OCI-LY7 (cell line): ENCODE measurements around the gene DUSP22. TPM values are rescaled to one million over a fixed set of nuclear protein-coding genes. Genes with fewer than 3 reads are reported as not detected.
"Not testable (repeated sequence)": the region's sequence is repeated elsewhere in the genome, so short reads cannot be mapped to it uniquely, and the experiment has no call there.

Source experiments
- BruUV-seq: library from RNA; stranded (reverse); fragments of 400-500 nt; replicated peaks from 2 replicates; lab custom pipeline; 2021; lab: Mats Ljungman, UMichigan
- CTCF ChIA-PET: fragments of 300-600 bp; sonication (Branson Sonifier 250); formaldehyde crosslinking; loops from one replicate; lab custom pipeline; 2022; ENCODE audit warnings: antibody characterized with exemption; ENCODE audit not compliant: unreplicated experiment; lab: Charles Lee
- POLR2A ChIA-PET: fragments of 300-600 bp; sonication (Branson Sonifier 250); formaldehyde crosslinking; loops from one replicate; lab custom pipeline; 2022; ENCODE audit warnings: antibody characterized with exemption; lab: Charles Lee
- DNase-seq: peaks from one replicate; pipeline ENCODE4 v3.0.0-alpha.2; 2015; ENCODE audit warnings: low spot score
- H2AFZ ChIP-seq: fragments of 200-600 bp; sonication (generic), shearing (Covaris generic); 2 replicates; pipeline ENCODE4 v1.6.1; 2014; ENCODE audit warnings: mild to moderate bottlenecking, antibody characterized with exemption, low read length, moderate library complexity
- H3K27ac ChIP-seq: fragments of 200-600 bp; sonication (generic); 2 replicates; pipeline ENCODE4 v1.5.1; 2014; ENCODE audit warnings: mixed run types, low read depth, mild to moderate bottlenecking, moderate library complexity, low read length, inconsistent platforms; ENCODE audit not compliant: poor library complexity, severe bottlenecking
- H3K36me3 ChIP-seq: fragments of 200-600 bp; sonication (generic); 2 replicates; pipeline ENCODE4 v1.6.1; 2014; ENCODE audit warnings: mild to moderate bottlenecking, antibody characterized with exemption, low read length, moderate library complexity, mixed read lengths; ENCODE audit not compliant: insufficient read depth
- H3K4me1 ChIP-seq: fragments of 200-600 bp; sonication (generic); 2 replicates; pipeline ENCODE4 v1.5.1; 2014; ENCODE audit warnings: mild to moderate bottlenecking, low read length; ENCODE audit not compliant: insufficient read depth, poor library complexity, severe bottlenecking
- H3K4me2 ChIP-seq: fragments of 200-600 bp; sonication (generic); 2 replicates; pipeline ENCODE4 v1.6.1; 2014; ENCODE audit warnings: mild to moderate bottlenecking, low read length
- H3K4me3 ChIP-seq: fragments of 200-600 bp; sonication (generic); 2 replicates; pipeline ENCODE4 v1.5.1; 2014; ENCODE audit warnings: mild to moderate bottlenecking, low read depth, low read length; ENCODE audit not compliant: poor library complexity, severe bottlenecking
- H3K79me2 ChIP-seq: fragments of 200-600 bp; sonication (generic); 2 replicates; pipeline ENCODE4 v1.6.1; 2016; ENCODE audit warnings: low read depth, mild to moderate bottlenecking, low read length, moderate library complexity, mixed read lengths; ENCODE audit not compliant: insufficient read depth
- H3K9me2 ChIP-seq: fragments of 200-600 bp; sonication (generic); 2 replicates; pipeline ENCODE4 v1.6.1; 2016; ENCODE audit warnings: mild to moderate bottlenecking, low read length, mixed read lengths; ENCODE audit not compliant: insufficient read depth
- H3K9me3 ChIP-seq: fragments of 200-600 bp; sonication (generic); 2 replicates; pipeline ENCODE4 v1.6.1; 2014; ENCODE audit warnings: mild to moderate bottlenecking, mixed run types, low read length, mixed read lengths
- H4K20me1 ChIP-seq: fragments of 200-600 bp; sonication (generic); 2 replicates; pipeline ENCODE4 v1.6.1; 2014; ENCODE audit warnings: mild to moderate bottlenecking, antibody characterized with exemption, low read length, moderate library complexity, mixed read lengths; ENCODE audit not compliant: insufficient read depth
- CTCF ChIP-seq: fragments of 200-600 bp; sonication (generic); conservative IDR thresholded peaks from 2 replicates; pipeline ENCODE4 v1.5.1; 2014; ENCODE audit warnings: mild to moderate bottlenecking, antibody characterized with exemption, low read length, moderate library complexity, mixed read lengths
- EZH2phosphoT487 ChIP-seq: fragments of 200-600 bp; sonication (generic); IDR thresholded peaks from 2 replicates; pipeline ENCODE4 v1.6.1; 2018; ENCODE audit warnings: low read depth, borderline replicate concordance, mild to moderate bottlenecking, mixed run types, antibody characterized with exemption, low read length, moderate library complexity, mixed read lengths
- intact Hi-C: fragments of 100-400 bp; cut with micrococcal nuclease; formaldehyde crosslinking; loops from one replicate; pipeline ENCODE4 v1.10.0; 2022; ENCODE audit not compliant: unreplicated experiment
- total RNA-seq, 2 experiments: library from RNA; depleted of rRNA in 1 of 2; stranded (reverse); fragments of >200 nt in 1 of 2; shearing (Covaris generic) in 1 of 2; gene quantifications; 2 replicates each; pipeline ENCODE4 v1.2.3, GENCODE V29; 2014 to 2022

Gene DUSP22
- total RNA-seq, 2 experiments from 2014 or later: 149 to 171 TPM

GRCh38 chr6:282867-283416 is 9.3 kb upstream of the DUSP22 start:
- TF ChIP-seq EZH2phosphoT487: no peak
- TF ChIP-seq CTCF: no peak
- H3K9me2 ChIP-seq: no peaks in the 10 kb centered on the region
- BruUV-seq: no TSS peak
- ChIA-PET POLR2A (no interaction called here), CTCF (no interaction called here)
- no peak overlapping the region for H3K4me3 ChIP-seq
- H3K9me3 ChIP-seq: no peaks in the 10 kb centered on the region
- H3K27ac ChIP-seq: no peak overlapping the region
- no peak overlapping the region for H2AFZ ChIP-seq
- no peak for DNase-seq
- no peak overlapping the region for H3K4me2 ChIP-seq
- no peaks in the 10 kb centered on the region for H3K79me2 ChIP-seq
- intact Hi-C loops: no loop called here
- H4K20me1 ChIP-seq: no peaks in the 10 kb centered on the region
- no peaks in the 10 kb centered on the region for H3K36me3 ChIP-seq
- peaks cover 23% of the 10 kb centered on the region for H3K4me1 ChIP-seq

GRCh38 chr6:284486-284885 is 7.8 kb upstream of the DUSP22 start:
- no peak for DNase-seq
- ChIA-PET CTCF (interaction anchor here (1.1 to 3.3 kb wide), 2 partner anchors 29 to 67 kb away, joined by 3 to 16 read pairs; no protein-coding TSS in a partner anchor), POLR2A (interaction anchor here (1.0 kb wide), 2 partner anchors 9 to 13 kb away, joined by 3 to 6 read pairs; no protein-coding TSS in a partner anchor)
- Histone ChIP-seq H3K4me2 (no peak overlapping the region), H3K36me3 (no peaks in the 10 kb centered on the region), H4K20me1 (no peaks in the 10 kb centered on the region), H3K79me2 (no peaks in the 10 kb centered on the region), H3K27ac (no peak overlapping the region), H3K4me3 (no peak overlapping the region), H2AFZ (no peak overlapping the region), H3K4me1 (peaks cover 31% of the 10 kb centered on the region), H3K9me2 (no peaks in the 10 kb centered on the region), H3K9me3 (no peaks in the 10 kb centered on the region)
- BruUV-seq: no TSS peak
- intact Hi-C loops: no loop called here
- TF ChIP-seq CTCF: no peak

GRCh38 chr6:285030-285771 is 7.1 kb upstream of the DUSP22 start:
- Histone ChIP-seq H3K4me2 (no peak overlapping the region), H2AFZ (no peak overlapping the region), H3K36me3 (no peaks in the 10 kb centered on the region), H3K79me2 (no peaks in the 10 kb centered on the region), H3K4me1 (peaks cover 35% of the 10 kb centered on the region), H3K9me2 (no peaks in the 10 kb centered on the region), H4K20me1 (no peaks in the 10 kb centered on the region), H3K9me3 (no peaks in the 10 kb centered on the region), H3K27ac (no peak overlapping the region), H3K4me3 (no peak overlapping the region)
- DNase-seq: no peak
- ChIA-PET CTCF (interaction anchor here (1.1 to 3.3 kb wide), 2 partner anchors 30 to 68 kb away, joined by 3 to 16 read pairs; no protein-coding TSS in a partner anchor), POLR2A (interaction anchor here (0.9 to 1.0 kb wide), 3 partner anchors 9 to 14 kb away, joined by 3 to 6 read pairs (median 3); no protein-coding TSS in a partner anchor)
- intact Hi-C loops: no loop called here
- BruUV-seq: no TSS peak
- TF ChIP-seq CTCF (no peak), EZH2phosphoT487 (no peak)

GRCh38 chr6:285902-286301 is 6.4 kb upstream of the DUSP22 start:
- H2AFZ ChIP-seq, H3K4me2 ChIP-seq, H3K9me3 ChIP-seq, H3K4me3 ChIP-seq, H3K36me3 ChIP-seq, H3K79me2 ChIP-seq, H3K27ac ChIP-seq, intact Hi-C loops, BruUV-seq, H4K20me1 ChIP-seq, DNase-seq, H3K9me2 ChIP-seq: not testable (repeated sequence)
- ChIA-PET CTCF (interaction anchor here (3.3 kb wide), 1 partner anchor 69 kb away, joined by 16 read pairs; no protein-coding TSS in a partner anchor), POLR2A (interaction anchor here (0.9 to 1.0 kb wide), 2 partner anchors 12 to 20 kb away, joined by 3 read pairs; no protein-coding TSS in a partner anchor)
- peaks cover 42% of the 10 kb centered on the region for H3K4me1 ChIP-seq
